HG03442 (cell line): Measurements from ENCODE around the gene TSHR.

Experiments
- ATAC-seq: cut with Tn5 transposase; IDR thresholded peaks from one replicate; pipeline ENCODE4 v1.9.1; 2021; ENCODE audit warnings: mild to moderate bottlenecking, moderate library complexity; ENCODE audit not compliant: unreplicated experiment

TSHR gene

GRCh38 chr14:81129242-81129641 lies 173.8 kb downstream of the TSHR start:
- ATAC-seq: no peak

- ATAC-seq: no peak
Measured at GRCh38 chr14:81132468-81132867, 177.0 kb downstream of the TSHR start.

GRCh38 chr14:81133400-81133799 lies 178.0 kb downstream of the TSHR start:
- no peak for ATAC-seq

- ATAC-seq: no peak
Measured at GRCh38 chr14:81137316-81137715, 181.9 kb downstream of the TSHR start.

- ATAC-seq: no peak
Measured at GRCh38 chr14:81138429-81138828, 183.0 kb downstream of the TSHR start.

GRCh38 chr14:81141426-81141825 lies 186.0 kb downstream of the TSHR start:
- no peak for ATAC-seq

GRCh38 chr14:81143793-81144192 lies 188.4 kb downstream of the TSHR start:
- ATAC-seq: no peak

- ATAC-seq: no peak
Measured at GRCh38 chr14:81144824-81145603, 189.6 kb downstream of the TSHR start.

- peak; percentile 79 for ATAC-seq
Measured at GRCh38 chr14:81147140-81147897, 191.9 kb downstream of the TSHR start.

GRCh38 chr14:81148635-81149034 lies 193.2 kb downstream of the TSHR start:
- no peak for ATAC-seq

- ATAC-seq: peak; percentile 86
Measured at GRCh38 chr14:81153187-81153586, 197.8 kb downstream of the TSHR start.

GRCh38 chr14:81157431-81157830 lies 202.0 kb downstream of the TSHR start:
- no peak for ATAC-seq

GRCh38 chr14:81161088-81161487 lies 205.7 kb downstream of the TSHR start:
- ATAC-seq: no peak

GRCh38 chr14:81161749-81162148 lies 206.3 kb downstream of the TSHR start:
- no peak for ATAC-seq

GRCh38 chr14:81162941-81163340 lies 207.5 kb downstream of the TSHR start:
- ATAC-seq: no peak

- ATAC-seq: peak; percentile 97
Measured at GRCh38 chr14:81164167-81164774, 208.8 kb downstream of the TSHR start.

- no peak for ATAC-seq
Measured at GRCh38 chr14:81165188-81165587, 209.8 kb downstream of the TSHR start.

- no peak for ATAC-seq
Measured at GRCh38 chr14:81166121-81166520, 210.7 kb downstream of the TSHR start.

GRCh38 chr14:81169267-81169666 lies 213.8 kb downstream of the TSHR start:
- ATAC-seq: no peak

- peak; percentile 10 for ATAC-seq
Measured at GRCh38 chr14:81169711-81170103, 214.3 kb downstream of the TSHR start.

GRCh38 chr14:81170104-81170828 lies 214.8 kb downstream of the TSHR start:
- ATAC-seq: peak; percentile 93
